Measurements from ENCODE around the gene ZMYND11.

ZMYND11 gene

GRCh38 chr10:135132-135600 is at the start of gene ZMYND11:
Gene ZMYND11 (plus strand): TSS chr10:135455. CDS start chr10:180013, 44,558 bp downstream.
- DNase-seq (ENCODE audit: low read depth in 2 of 2): peak; percentile 51 to 65

- no peak for DNase-seq (ENCODE audit: low read depth in 2 of 2)
Observed at GRCh38 chr10:86031-86430, 49.2 kb upstream of the ZMYND11 start.

GRCh38 chr10:87177-88080 is 47.8 kb upstream of the ZMYND11 start:
- no peak for DNase-seq (ENCODE audit: low read depth in 2 of 2)

GRCh38 chr10:88253-88652 is 47.0 kb upstream of the ZMYND11 start:
- DNase-seq (ENCODE audit: low read depth in 2 of 2): no peak

- DNase-seq (ENCODE audit: low read depth in 2 of 2): no peak
Observed at GRCh38 chr10:89248-89647, 46.0 kb upstream of the ZMYND11 start.

GRCh38 chr10:90161-90560 is 45.1 kb upstream of the ZMYND11 start:
- no peak for DNase-seq (ENCODE audit: low read depth in 2 of 2)

GRCh38 chr10:91313-91712 is 43.9 kb upstream of the ZMYND11 start:
- no peak for DNase-seq (ENCODE audit: low read depth in 2 of 2)

GRCh38 chr10:92153-92552 is 43.1 kb upstream of the ZMYND11 start:
- no peak for DNase-seq (ENCODE audit: low read depth in 2 of 2)

- DNase-seq (ENCODE audit: low read depth in 2 of 2): no peak
Observed at GRCh38 chr10:92846-93245, 42.4 kb upstream of the ZMYND11 start.

GRCh38 chr10:94613-95012 is 40.6 kb upstream of the ZMYND11 start:
- no peak for DNase-seq (ENCODE audit: low read depth in 2 of 2)

GRCh38 chr10:95356-96115 is 39.7 kb upstream of the ZMYND11 start:
- no peak for DNase-seq (ENCODE audit: low read depth in 2 of 2)

GRCh38 chr10:96466-96865 is 38.8 kb upstream of the ZMYND11 start:
- no peak for DNase-seq (ENCODE audit: low read depth in 2 of 2)

GRCh38 chr10:104416-104815 is 30.8 kb upstream of the ZMYND11 start:
- no peak for DNase-seq (ENCODE audit: low read depth in 2 of 2)

GRCh38 chr10:104862-105565 is 30.2 kb upstream of the ZMYND11 start:
- no peak for DNase-seq (ENCODE audit: low read depth in 2 of 2)

- DNase-seq (ENCODE audit: low read depth in 2 of 2): no peak
Observed at GRCh38 chr10:105806-106205, 29.4 kb upstream of the ZMYND11 start.

- DNase-seq (ENCODE audit: low read depth in 2 of 2): no peak
Observed at GRCh38 chr10:106740-107139, 28.5 kb upstream of the ZMYND11 start.

GRCh38 chr10:112246-112645 is 23.0 kb upstream of the ZMYND11 start:
- no peak for DNase-seq (ENCODE audit: low read depth in 2 of 2)

GRCh38 chr10:124874-125273 is 10.4 kb upstream of the ZMYND11 start:
- DNase-seq (ENCODE audit: low read depth in 2 of 2): no peak

GRCh38 chr10:127612-128432 is 7.4 kb upstream of the ZMYND11 start:
- DNase-seq (ENCODE audit: low read depth in 2 of 2): peak in 1 of 2 donors; percentile 8

GRCh38 chr10:129810-130209 is 5.4 kb upstream of the ZMYND11 start:
- DNase-seq (ENCODE audit: low read depth in 2 of 2): no peak
